Upper lobe of right lung (tissue), 1 donor: ENCODE measurements around the gene CD81. TPM values are rescaled to one million over a fixed set of nuclear protein-coding genes. Genes with fewer than 3 reads are reported as not detected.

ENCODE experiments used
- ATAC-seq: fragments of 200-7000 bp; cut with Tn5 transposase; one replicate; pipeline ENCODE4 v1.9.1; 2020; ENCODE audit warnings: mild to moderate bottlenecking, moderate library complexity
- DNase-seq: peaks from one replicate; pipeline ENCODE4 v3.0.0-alpha.2; 2020
- H3K27ac ChIP-seq: fragments of 200-600 bp; one replicate; pipeline ENCODE4 v1.8.0; 2022
- H3K27me3 ChIP-seq: fragments of 200-600 bp; one replicate; pipeline ENCODE4 v1.8.0; 2022; ENCODE audit warnings: mild to moderate bottlenecking
- H3K36me3 ChIP-seq: fragments of 200-600 bp; one replicate; pipeline ENCODE4 v1.8.0; 2022
- H3K4me1 ChIP-seq: fragments of 200-600 bp; one replicate; pipeline ENCODE4 v1.8.0; 2022
- H3K4me3 ChIP-seq: fragments of 200-600 bp; one replicate; pipeline ENCODE4 v1.8.0; 2022; ENCODE audit warnings: mild to moderate bottlenecking
- H3K9me3 ChIP-seq: fragments of 200-600 bp; one replicate; pipeline ENCODE4 v1.8.0; 2022
- intact Hi-C: fragments of 100-400 bp; cut with DNase I; formaldehyde crosslinking; loops from one replicate; pipeline ENCODE4 v1.11.0; 2022
- total RNA-seq: library from RNA; stranded (reverse); fragmentation: NEBNext Ultra II Directional; extraction: Animal tissue kit (Norgen Biotek cat#: 25700); gene quantifications from one replicate; pipeline ENCODE4 v1.2.1, GENCODE V29; 2021
- TF ChIP-seq, protein P1 (sequence below): fragments of 200-600 bp; IDR thresholded peaks from one replicate; pipeline ENCODE4 v1.8.0; 2022; ENCODE audit warnings: antibody characterized with exemption
- donor health status: DM: no; HTN: yes; CAD: no; lungs with severe emphysema.

CD81 gene
- total RNA-seq, 1 donor from 2014 or later = 801 TPM

DNA sequence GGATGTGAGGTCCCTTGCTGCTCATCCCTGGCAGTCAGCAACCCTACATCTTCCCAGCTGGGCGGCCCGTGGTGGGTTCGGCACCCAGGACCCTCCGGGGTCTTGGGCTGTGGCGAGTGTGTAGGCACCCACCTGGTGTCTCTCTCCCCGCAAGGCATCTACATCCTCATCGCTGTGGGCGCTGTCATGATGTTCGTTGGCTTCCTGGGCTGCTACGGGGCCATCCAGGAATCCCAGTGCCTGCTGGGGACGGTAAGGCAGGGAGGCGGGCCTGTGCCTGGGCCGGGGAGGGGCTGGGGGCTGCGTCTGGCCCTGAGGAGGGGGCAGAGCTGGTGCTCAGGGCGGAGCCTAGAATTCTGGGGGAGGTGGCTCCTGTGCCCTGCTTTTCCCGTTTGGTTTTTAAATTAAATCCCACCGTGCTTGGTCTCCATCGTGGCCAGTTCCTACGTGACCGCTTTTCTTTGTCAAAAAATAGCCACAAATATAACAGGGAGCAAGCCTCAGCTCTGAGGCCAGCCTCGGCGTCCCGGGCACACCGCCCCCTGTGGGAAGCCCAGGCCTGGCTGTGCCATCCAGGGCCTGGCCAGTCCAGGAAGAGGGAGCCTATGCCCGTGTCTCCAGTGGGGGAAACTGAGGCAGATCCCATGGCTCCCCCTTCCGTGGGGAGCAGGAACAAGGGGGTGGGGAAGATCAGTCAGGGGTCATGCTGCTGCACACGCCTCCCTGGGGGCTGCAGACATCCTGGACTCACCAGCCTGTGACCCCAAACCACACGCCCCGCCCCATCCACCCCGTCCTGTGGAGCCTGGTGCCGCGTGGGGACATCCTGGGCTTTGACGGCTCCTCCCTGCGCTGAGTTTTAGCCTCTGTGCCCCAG is 17.1 kb downstream of the CD81 start:
- ATAC-seq = no peak
- peaks cover 23% of the 10 kb centered on the region for H3K4me1 ChIP-seq
- TF ChIP-seq, protein P1, sequence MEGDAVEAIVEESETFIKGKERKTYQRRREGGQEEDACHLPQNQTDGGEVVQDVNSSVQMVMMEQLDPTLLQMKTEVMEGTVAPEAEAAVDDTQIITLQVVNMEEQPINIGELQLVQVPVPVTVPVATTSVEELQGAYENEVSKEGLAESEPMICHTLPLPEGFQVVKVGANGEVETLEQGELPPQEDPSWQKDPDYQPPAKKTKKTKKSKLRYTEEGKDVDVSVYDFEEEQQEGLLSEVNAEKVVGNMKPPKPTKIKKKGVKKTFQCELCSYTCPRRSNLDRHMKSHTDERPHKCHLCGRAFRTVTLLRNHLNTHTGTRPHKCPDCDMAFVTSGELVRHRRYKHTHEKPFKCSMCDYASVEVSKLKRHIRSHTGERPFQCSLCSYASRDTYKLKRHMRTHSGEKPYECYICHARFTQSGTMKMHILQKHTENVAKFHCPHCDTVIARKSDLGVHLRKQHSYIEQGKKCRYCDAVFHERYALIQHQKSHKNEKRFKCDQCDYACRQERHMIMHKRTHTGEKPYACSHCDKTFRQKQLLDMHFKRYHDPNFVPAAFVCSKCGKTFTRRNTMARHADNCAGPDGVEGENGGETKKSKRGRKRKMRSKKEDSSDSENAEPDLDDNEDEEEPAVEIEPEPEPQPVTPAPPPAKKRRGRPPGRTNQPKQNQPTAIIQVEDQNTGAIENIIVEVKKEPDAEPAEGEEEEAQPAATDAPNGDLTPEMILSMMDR = no peak
- H3K4me3 ChIP-seq = no peak overlapping the region
- peaks cover 81% of the 10 kb centered on the region for H3K36me3 ChIP-seq
- intact Hi-C loops = no loop called here
- no peak for DNase-seq
- H3K27me3 ChIP-seq = no peaks in the 10 kb centered on the region
- no peak overlapping the region for H3K27ac ChIP-seq
- H3K9me3 ChIP-seq = no peaks in the 10 kb centered on the region

DNA sequence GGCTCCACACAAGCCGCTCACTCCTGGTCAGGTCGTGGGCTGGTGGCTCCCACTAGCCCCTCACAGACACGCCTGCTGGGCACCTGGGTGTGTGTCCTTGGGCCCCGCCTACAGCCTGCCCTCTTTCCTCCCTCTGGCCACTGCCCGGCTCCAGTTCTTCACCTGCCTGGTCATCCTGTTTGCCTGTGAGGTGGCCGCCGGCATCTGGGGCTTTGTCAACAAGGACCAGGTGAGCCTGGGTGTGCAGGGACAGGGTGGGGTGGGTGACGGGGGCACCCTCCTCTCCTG is 17.7 kb downstream of the CD81 start:
- Histone ChIP-seq H3K36me3 (peaks cover 81% of the 10 kb centered on the region), H3K9me3 (no peaks in the 10 kb centered on the region), H3K4me1 (peaks cover 23% of the 10 kb centered on the region), H3K4me3 (no peak overlapping the region), H3K27ac (no peak overlapping the region), H3K27me3 (no peaks in the 10 kb centered on the region)
- intact Hi-C loops = no loop called here
- ATAC-seq (no peak), DNase-seq (no peak)
- TF ChIP-seq, protein P1 = no peak

DNA sequence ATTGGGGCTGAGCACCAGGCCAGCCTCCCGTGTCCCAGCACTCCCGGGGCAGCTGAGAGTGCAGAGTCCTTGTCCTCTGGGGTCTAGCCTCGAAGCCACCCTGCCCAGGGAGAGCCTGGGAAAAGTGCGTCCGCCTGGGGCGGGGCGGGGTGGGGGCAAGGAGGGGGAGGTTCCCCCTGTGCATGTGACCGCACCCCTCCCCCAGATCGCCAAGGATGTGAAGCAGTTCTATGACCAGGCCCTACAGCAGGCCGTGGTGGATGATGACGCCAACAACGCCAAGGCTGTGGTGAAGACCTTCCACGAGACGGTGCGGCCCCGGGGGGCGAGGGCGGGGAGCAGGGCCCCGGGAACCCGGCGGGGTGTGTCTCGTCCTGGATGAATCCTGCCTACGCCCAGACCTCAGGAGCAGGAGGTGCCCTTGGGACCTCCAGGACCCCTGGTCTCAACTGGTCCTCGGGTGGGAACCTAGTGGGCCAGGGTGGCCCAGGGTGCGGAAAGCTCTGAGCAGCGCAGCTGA is 18.2 kb downstream of the CD81 start:
- no peak for ATAC-seq
- Histone ChIP-seq H3K36me3 (peaks cover 78% of the 10 kb centered on the region), H3K9me3 (no peaks in the 10 kb centered on the region), H3K27ac (no peak overlapping the region), H3K4me1 (peaks cover 18% of the 10 kb centered on the region), H3K27me3 (no peaks in the 10 kb centered on the region), H3K4me3 (no peak overlapping the region)
- intact Hi-C loops = no loop called here
- TF ChIP-seq, protein P1 = no peak
- DNase-seq = no peak

DNA sequence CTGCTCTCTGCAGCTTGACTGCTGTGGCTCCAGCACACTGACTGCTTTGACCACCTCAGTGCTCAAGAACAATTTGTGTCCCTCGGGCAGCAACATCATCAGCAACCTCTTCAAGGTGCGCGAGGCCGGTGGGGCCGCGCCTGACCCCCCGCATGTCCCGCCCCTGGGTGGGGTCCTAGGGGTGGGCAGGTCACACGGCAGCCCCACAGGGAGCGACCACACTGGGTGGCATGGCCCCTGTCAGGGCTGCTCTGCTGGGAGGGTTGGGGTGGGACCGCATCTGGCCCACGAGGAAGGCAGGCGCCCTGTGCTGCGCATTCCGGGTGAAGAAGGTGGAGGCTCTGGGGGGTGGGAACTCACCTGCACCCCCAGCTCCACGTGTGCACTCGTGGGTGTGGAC is 18.7 kb downstream of the CD81 start:
- intact Hi-C loops = no loop called here
- DNase-seq = no peak
- Histone ChIP-seq H3K36me3 (peaks cover 74% of the 10 kb centered on the region), H3K27me3 (no peaks in the 10 kb centered on the region), H3K4me3 (no peak overlapping the region), H3K4me1 (peaks cover 14% of the 10 kb centered on the region), H3K27ac (no peak overlapping the region), H3K9me3 (no peaks in the 10 kb centered on the region)
- ATAC-seq = no peak
- TF ChIP-seq, protein P1 = no peak

DNA sequence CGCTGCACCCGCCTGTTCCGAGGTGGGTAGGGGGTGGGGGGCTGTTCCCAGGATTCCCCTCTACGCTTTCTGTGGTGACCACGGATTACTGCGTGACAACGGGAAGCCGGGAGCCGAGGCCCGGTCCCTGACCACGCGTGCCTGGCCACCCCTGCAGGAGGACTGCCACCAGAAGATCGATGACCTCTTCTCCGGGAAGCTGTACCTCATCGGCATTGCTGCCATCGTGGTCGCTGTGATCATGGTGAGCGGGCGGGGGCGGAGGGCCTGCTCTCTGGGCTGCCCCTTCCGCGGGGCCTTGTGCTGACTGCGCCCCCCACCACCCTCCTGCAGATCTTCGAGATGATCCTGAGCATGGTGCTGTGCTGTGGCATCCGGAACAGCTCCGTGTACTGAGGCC is 19.4 kb downstream of the CD81 start:
- Histone ChIP-seq H3K4me3 (no peak overlapping the region), H3K27ac (no peak overlapping the region), H3K4me1 (peaks cover 14% of the 10 kb centered on the region), H3K36me3 (peaks cover 68% of the 10 kb centered on the region), H3K27me3 (no peaks in the 10 kb centered on the region), H3K9me3 (no peaks in the 10 kb centered on the region)
- ATAC-seq (no peak), DNase-seq (no peak)
- TF ChIP-seq, protein P1 = no peak
- intact Hi-C loops = no loop called here
